Activated CD4-positive, alpha-beta T cell treated with anti-CD3 and anti-CD28 coated beads, Interleukin-2, amount 50 U/mL, for 1 hour (primary cell): ENCODE results near the gene CDK3.
A peak's percentile ranks its signal among the peaks of the same experiment; 100 is the strongest.
"Not testable (repeated sequence)": the region's sequence is repeated elsewhere in the genome, so short reads cannot be mapped to it uniquely, and the experiment has no call there.

Source experiments
- DNase-seq: peaks from one replicate; pipeline ENCODE4 v3.0.0-alpha.2; 2020

Gene CDK3

DNA sequence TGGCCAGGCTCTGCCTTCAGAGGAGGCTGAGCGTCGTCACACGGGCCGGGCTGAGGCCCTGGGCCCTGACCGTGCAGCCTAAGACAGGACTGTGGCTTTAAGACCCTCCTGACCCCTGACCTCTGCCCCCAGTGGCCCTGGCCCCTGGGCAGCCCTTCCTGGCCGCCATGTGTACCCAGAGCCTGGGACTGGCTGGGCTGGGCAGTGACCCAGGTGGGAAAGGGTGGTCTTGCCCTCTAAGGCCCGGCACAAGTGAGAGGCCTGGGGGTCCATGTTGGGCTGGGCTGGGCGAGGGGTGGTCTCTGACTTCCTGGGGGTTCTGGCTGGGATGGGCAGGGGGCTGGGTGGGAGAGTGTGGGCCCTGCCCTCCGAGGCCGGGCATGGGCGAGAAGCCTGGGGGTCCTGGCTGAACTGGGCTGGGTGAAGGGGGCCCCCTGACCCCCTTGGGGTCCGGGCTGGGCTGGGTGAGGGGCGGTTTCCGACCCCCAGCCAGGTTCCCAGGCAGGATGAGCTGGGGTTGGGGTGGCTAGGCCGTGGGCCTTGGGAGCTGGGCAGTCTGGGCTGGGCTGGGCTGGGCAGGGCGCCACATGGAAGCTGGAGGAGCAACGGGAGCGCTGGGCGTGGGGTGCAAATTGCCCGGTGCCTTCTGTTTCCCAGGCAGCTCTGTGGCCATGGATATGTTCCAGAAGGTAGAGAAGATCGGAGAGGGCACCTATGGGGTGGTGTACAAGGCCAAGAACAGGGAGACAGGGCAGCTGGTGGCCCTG lies at the start of gene CDK3:
TSS of gene CDK3 (plus strand) at position 101 of the 767 bp plus-strand sequence. CDS start at position 672, 571 bp downstream.
- DNase-seq: no peak

DNA sequence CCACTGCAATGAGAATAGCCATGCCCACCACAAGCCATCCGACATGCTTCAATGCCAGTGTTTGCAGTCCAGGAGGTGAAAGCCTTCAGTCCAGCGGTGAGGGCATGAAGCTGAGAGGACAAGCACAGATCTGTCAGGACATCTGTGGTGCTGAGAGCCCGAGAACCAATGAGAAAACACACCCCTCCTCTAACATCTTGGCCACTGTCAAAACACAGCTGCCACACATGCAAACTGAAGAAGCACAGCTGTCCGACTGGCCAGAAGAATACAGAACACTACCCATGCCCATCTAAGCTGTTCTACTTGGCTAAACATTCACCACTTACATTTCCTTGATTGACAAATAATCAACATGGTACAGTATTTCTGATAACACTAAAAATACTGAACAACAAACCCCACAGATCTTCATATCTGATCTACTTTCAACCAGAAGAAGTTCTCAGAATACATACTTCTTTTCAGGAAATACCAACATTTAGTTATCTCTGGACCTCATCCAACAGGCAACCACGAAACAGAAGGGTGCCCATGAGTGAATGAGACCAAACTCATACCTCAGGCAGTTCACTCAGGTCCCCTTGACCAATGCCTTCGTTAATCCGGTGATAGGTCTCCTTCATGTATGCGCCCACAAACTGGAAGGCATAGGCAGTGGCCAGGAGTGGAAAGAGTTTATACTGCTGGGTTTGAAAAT lies 49.6 kb upstream of the CDK3 start:
- DNase-seq: no peak

DNA sequence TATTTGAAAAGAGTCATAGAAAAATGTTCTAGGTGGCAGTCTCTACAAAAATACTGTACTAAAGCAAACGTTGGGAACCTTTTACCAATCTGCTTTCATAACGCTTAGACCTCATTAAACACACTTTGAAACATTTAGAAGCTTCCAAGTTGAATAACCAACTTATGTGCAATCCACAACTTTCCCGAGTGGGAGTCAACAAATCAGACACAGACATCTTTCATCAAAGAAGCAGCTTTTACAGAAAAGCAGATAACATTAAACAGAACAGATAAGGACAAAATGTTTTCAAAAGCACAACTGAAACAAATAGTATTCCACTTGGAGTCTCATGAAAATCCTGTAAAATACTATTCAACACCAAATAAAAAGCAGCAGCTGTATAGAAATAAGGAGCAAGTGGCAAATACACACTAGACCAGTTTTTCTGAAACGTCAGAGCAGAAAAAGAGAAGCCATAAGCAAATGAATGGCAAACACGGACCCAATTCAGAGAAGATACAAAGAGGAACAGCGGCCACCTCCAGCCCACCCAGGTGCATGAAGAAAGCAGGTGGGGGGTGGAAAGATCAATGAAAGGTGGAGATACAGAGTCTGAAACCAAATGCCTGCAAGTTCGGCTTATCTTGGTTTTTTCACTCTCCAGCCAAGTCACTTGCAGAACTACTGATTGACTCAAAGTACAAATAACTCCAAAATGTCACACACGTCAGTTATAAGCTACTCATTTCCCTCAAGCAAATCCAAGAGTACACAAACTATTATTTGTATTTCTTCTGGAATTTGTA lies 41.4 kb upstream of the CDK3 start:
- no peak for DNase-seq

DNA sequence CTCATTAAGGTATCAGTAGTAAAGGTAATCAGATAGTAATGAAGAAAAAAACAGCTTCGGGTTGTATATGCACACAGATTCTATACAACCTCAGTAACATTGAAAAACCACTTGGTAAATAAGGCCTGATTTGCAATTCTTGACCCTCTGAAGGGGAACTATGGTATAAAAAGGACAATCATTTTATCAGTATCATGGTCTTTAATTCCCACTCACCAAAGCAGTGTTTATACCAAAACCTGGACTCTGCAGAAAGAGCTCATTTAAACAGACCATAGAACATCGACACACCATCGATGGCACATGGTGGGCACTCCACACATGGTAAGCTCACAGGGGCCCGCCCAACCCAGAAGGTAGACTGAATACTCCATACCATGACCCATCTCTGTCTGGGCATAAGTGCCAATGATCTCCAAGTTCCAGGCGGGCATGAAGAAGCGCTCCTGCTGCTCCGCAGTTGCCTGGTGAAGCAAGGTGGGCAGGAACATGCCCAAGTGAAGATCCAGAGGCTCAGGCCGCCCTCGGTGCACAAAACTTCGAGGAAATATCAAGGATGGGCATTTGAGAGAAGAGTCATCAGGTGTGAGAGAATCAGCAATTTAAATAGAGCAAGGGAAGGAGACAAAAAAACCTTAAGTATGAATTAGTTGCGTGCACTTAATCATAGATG lies 40.7 kb upstream of the CDK3 start:
- no peak for DNase-seq

DNA sequence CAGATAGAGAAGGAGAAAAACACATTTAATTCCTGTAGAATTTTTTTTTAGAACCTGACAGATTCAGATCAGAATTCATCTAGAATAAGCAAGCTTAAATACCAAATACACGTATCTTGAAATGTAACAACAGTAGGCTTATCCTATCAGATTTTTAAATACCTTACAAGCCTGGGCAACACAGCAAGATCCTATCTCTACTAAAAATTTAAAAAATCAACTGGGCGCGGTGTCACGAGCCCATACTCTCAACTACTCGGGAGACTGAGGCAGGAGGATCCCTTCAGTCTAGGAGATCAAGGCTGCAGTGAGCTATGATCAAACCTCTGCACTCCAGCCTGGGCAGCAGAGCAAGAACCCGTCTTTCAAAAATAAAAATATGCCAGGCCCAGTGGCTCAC lies 35.2 kb upstream of the CDK3 start:
- DNase-seq: no peak

DNA sequence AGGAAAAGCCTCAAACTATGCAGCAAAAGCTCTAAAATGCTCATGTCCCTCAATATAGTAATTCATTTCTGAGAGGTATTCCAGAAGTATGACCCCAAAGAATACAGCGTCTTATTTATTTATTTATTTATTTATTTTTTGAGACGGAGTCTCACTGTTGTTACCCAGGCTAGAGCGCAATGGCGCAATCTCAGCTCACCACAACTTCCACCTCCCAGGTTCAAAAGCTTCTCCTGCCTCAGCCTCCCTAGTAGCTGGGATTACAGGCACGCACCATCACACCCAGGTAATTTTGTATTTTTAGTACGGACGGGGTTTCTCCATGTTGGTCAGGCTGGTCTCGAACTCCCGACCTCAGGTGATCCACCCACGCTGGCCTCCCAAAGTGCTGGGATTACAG lies 31.6 kb upstream of the CDK3 start:
- DNase-seq: not testable (repeated sequence)

DNA sequence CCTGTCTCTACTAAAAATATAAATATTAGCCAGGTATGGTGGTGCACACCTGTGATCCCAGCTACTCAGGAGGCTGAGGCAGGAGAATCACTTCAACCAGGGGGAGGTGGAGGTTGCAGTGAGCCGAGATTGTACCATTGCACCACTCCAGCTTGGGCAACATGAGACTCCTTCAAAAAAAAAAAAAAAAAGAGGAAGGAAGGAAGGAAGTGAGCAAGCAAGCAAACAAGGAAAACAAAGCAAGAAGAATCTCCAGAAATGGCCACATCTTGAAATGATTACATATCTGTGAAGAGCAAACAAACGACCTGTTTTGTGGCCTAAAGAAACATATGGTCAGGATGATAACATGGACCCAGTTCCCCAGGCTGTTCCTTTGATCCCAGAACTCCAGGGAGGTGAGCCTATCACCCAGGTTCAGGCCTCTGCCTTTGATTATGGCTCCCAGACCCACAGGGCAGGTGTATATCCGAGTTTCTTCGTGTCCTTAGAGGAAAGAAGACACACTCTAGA lies 30.6 kb upstream of the CDK3 start:
- DNase-seq: no peak

DNA sequence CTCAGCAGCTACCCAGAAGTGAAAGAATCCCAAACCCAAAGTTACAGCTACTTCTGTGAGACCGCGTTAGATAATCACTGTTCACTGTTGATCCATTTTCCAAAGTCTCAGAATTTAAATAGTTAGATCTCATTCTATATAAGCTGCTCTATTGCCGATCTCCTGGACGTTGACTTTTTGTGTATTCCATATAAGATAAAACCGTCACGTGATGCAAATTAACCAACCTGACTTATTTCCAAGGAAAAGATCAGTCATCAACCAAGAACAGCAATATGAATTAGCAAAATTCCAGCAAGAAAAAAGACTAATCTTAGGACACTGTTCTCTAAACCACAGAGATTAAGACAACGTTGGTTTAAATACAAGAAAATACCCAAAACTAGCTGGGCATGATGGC lies 30.0 kb upstream of the CDK3 start:
- no peak for DNase-seq

DNA sequence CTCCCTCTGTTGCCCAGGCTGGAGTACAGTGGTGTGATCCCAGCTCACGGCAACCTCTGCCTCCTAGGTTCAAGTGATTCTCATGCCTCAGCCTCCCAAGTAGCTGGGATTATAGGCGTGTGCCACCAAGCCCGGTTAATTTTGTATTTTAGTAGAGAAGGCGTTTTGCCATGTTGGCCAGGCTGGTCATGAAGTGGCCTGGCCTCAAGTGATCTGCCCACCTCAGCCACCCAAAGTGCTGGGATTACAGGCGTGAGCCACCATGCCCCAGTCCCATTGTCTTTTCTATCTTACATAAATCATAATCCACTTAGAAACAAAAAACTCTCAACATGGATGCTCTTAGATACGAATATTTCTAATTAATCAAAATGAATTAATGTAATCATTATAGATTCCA lies 25.5 kb upstream of the CDK3 start:
- not testable (repeated sequence) for DNase-seq

DNA sequence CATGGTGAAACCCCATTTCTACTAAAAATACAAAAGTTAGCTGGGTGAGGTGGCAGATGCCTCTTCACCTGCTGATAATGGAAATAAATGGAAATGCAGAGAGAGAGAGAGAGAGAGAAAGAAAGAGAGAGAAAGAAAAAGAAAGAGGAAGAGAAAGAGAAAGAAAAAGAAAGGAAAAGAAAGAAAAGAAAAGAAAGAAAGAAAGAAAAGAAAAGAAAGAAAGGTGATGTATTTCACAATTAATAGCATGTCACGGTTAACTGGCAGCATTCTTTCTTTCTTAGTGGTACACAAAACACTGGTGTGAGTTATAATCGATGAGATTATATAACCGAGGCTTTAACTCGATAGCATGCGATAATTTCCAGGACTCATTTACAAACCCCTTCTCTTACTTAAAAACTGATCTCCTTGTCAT lies 24.9 kb upstream of the CDK3 start:
- DNase-seq: no peak

DNA sequence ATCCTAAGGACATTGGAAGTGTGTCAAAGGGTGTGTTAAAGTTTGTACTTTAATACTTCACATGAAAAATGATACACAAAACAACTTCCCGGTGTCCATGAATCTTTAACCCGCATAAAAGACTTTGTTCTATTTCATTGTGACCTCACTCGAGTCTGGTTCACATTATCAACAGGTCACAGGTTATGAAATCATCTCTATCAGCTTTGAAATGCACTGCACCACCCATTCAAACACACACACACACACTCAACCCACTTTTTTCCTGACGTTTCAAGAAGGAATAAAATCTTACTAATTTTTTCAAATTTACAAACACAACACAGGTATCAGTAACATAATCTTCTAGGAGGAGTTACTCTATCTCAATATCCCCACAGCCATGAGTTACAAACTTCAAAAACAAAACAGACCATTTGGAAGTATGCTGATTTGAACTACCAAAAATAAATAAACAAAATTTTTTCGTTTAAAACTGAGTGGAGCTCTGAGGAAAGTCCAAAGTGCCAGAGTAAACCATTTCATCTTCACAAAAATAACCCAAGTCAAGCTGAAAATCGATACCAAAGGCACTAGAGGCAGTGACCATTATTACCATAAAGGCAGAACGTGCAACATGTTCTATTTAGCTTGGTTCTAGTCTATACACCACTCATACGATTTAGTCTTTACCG lies 24.3 kb upstream of the CDK3 start:
- no peak for DNase-seq

DNA sequence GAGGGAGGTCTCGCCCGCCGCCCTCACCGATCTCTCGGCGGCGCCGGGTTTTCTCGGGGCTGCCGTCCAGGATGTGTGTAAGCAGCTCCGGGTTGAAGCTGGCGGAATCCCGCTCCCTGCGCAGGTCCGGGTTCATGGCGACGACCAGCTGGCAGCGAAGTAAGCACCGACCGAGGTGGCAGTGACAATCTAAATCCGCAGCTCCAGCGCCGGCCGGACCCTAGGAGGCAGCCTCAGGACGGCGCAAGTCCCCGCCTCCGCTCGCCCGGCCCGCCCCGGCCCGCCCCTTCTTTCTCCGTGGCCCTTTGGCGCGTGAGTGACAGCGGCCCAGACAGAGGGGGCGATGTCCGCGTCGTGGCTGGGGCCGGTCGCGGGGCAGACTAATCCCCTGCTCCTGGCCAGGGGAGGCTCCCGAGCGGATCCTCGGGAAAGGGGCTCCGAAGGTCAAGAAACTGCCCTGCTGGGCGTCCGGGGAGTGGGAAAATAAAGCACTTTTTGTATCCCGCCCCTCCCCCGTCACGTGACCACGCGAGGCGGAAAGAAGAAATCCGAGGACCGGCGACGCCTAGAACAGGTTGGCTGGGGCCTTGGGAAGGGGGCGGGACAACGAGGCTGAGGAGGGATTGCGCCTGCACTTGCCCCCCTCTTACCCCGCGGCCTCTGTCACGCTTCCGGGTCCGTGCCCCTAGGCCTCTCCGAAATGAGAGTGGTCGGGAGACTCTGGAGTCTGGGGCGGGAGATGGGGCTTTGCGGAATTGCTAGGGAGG lies 21.5 kb upstream of the CDK3 start, which contains the start of the genes ACOX1 and TEN1:
TSS of gene ACOX1 (minus strand) at position 229 of the 767 bp plus-strand sequence. CDS start at position 136, 93 bp downstream.
TSS of gene TEN1 (plus strand) at position 303 of the 767 bp plus-strand sequence. CDS start 6,953 bp downstream, outside the sequence.
- peak; percentile 94 for DNase-seq

DNA sequence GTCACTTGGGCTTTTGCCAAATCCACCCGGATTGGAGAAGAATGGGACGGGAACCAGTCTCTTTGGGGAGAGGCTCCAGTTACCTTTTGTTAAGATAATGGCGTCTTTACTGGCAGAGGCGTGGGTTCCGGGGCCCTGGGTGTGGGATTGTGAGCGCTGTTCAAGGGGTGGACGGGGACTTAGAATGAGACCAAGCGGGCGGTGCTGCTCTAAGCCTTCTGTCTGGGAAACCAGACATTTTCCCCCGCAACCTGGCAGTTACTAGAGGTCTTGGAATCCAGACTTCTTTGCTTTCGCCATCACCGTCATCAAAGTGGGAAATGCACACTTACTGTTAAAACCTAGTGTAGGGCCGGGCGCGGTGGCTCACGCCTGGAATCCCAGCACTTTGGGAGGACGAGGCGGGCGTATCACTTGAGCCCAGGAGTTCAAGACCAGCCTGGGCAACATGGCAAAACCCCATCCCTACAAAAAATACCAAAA lies 20.9 kb upstream of the CDK3 start:
- DNase-seq: no peak

DNA sequence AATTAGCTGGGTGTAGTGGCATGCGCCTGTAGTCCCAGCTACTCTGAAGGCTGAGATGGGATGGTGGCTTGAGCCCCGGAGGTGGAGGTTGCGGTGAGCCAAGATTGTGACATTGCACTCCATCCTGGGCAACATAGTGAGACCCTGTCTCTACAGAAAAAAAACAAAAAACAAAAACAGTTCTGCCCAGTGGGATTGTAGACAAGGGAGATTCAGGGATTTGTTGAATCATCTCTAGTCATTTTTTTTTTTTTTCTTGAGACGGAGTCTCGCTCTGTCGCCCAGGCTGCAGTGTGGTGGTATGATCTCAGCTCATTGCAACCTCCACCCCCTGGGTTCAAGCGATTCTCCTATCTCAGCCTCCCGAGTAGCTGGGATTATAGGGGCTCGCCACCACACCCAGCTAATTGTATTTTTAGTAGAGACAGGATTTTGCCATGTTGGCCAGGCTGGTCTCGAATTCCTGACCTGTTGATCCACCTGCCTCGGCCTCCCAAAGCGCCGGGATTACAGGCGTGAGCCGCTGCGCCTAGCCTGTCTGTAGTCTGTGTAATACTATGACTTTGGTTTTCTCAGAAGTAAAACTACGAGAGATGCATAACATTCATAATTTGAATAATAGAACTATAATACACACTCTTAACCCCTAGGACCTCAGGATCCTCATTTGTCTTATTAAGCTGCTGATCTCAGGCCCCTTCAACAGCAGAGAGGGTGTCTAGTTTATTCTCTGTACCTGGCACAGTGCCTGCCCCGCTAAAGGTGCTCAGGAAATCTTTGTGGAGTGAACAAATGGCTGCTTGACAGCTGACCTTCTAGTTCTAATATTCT lies 20.3 kb upstream of the CDK3 start:
- DNase-seq: no peak

DNA sequence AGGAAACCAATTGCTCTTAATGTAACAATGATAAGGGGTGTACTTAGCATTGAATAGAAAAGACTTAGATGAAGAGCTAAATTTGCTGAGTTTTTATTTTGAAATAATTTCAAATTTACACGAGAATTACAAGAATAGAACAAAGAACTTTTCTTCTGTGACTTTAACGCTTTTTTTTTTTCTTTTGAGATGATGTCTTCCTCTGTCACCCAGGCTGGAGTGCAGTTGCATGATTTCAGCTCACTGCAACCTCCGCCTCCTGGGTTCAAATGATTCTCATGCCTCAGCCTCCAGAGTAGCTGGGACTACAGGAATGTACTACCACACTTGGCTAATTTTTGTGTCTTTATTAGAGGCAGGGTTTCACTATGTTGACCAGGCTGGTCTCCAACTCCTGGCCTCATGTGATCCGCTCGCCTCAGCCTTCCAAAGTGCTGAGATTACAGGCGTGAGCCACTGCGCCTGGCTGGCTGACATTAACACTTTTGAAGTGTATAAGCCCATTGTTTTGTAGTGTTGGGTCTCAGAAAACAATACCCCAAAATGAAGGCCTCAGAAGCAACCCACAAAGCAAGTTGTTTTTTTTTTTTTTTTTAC lies 19.5 kb upstream of the CDK3 start:
- DNase-seq: no peak

DNA sequence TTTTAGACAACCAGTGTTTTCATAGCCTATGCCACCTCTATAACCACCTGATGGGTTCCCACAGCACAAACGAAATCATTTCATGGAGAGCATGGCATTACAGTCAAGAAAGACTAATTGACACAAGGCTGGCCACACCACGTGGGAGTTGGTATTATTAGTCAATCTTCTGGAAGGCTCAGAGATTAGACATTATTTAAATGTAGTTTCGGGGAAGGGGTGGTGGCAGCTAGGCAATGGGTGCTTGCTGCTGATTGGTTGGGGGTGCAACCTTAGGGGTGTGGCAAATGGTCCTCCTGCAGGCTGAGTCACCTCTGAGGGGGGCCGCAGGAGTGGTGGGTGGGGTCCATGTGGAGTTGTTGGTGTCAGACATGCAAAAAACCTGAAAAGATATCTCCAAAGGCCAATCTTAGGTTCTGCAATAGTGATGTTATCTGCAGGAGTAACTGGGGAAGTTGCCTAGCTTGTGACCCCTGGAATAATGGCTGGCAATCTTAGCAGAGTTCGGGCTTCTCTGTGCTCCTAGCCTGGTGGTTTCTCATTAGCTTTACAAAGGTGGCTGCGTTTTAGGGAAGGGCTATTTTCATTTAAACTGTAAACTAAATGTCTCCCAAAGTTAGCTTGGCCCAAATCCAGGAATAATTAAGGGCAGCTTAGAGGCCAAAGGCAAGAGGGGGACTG lies 17.0 kb upstream of the CDK3 start:
- no peak for DNase-seq

DNA sequence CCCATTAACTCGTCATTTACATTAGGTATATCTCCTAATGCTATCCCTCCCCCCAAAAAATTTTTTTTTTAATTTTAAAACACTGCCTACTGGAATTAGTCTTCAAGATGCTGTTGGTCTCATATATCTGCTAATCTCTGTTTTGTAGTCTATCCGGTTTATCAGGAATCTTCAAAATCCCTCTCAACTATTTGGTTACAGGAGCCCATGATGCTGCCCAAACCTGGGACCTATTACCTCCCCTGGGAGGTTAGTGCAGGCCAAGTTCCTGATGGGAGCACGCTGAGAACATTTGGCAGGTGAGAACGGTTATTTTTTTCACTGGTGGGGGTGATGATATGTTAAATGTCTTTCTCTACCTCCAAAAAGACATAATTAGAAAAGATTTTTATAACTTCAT lies 14.7 kb upstream of the CDK3 start:
- DNase-seq: no peak

DNA sequence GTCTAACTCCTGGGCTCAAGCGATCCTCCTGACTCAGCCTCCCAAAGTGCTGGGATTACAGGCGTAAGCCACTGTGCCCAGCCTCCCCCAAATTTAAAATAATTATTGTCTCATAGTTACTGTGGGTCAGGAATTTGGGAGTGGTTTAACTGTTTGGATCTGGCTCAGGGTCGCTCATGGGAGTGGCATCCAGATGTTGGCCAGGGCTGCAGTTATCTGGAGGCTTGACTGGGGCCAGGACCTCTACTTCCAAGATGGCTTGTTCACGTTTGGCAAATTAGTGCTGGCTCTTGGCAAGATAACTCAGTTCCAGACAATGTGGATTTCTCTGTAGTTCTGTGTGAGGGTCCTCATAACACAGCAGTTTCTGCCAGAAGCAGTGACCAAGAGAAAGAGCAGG lies 13.6 kb upstream of the CDK3 start:
- no peak for DNase-seq

DNA sequence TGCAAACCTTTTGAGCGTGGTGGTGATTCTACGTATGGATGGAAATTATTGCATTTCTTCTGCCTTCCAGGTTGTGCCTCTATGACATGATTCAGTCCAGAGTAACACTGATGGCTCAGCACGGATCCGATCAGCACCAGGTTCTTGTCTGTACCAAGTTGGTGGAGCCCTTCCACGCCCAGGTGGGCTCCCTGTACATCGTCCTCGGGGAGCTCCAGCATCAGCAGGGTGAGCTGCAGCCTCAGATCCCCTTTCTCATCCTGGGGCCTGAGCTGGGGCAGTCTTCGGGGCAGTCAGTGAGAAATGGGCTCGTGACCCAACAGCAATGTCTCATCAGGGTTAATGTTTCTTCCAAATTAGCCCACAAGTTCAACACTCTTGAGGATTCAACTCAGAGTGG lies 9.3 kb upstream of the CDK3 start:
- no peak for DNase-seq
